ENCODE results near the gene LRP1B.

Gene LRP1B

GRCh38 chr2:141620372-141620771 lies 510.4 kb downstream of the LRP1B start:
- Histone ChIP-seq H3K36me3 (ENCODE audit: insufficient read depth, low read length) (no peaks in the 10 kb centered on the region), H3K27me3 (ENCODE audit: insufficient read depth, low read length) (no peaks in the 10 kb centered on the region), H3K27ac (ENCODE audit: low read depth, low read length) (no peak overlapping the region), H3K4me1 (ENCODE audit: insufficient read depth, low read length) (no peaks in the 10 kb centered on the region), H3K4me3 (ENCODE audit: low read length) (no peak overlapping the region), H3K9me3 (ENCODE audit: insufficient read depth, low read depth, low read length) (no peaks in the 10 kb centered on the region), H3K9ac (ENCODE audit: low read depth, low read length) (no peak overlapping the region)

GRCh38 chr2:141618457-141618856 lies 512.4 kb downstream of the LRP1B start:
- H3K9me3 ChIP-seq (ENCODE audit: insufficient read depth, low read depth, low read length) = no peaks in the 10 kb centered on the region
- WGBS = 95% methylated on average over 2 of the region's 2 CpGs
- no peaks in the 10 kb centered on the region for H3K4me1 ChIP-seq (ENCODE audit: insufficient read depth, low read length)
- H3K36me3 ChIP-seq (ENCODE audit: insufficient read depth, low read length) = no peaks in the 10 kb centered on the region
- H3K4me3 ChIP-seq (ENCODE audit: low read length) = no peak overlapping the region
- H3K27me3 ChIP-seq (ENCODE audit: insufficient read depth, low read length) = no peaks in the 10 kb centered on the region
- H3K27ac ChIP-seq (ENCODE audit: low read depth, low read length) = no peak overlapping the region
- no peak overlapping the region for H3K9ac ChIP-seq (ENCODE audit: low read depth, low read length)

GRCh38 chr2:141611981-141612380 lies 518.8 kb downstream of the LRP1B start:
- Histone ChIP-seq H3K36me3 (ENCODE audit: insufficient read depth, low read length) (no peaks in the 10 kb centered on the region), H3K4me1 (ENCODE audit: insufficient read depth, low read length) (peaks cover 34% of the 10 kb centered on the region), H3K4me3 (ENCODE audit: low read length) (peak overlapping the region; percentile 31), H3K27ac (ENCODE audit: low read depth, low read length) (peak overlapping the region; percentile 84), H3K9ac (ENCODE audit: low read depth, low read length) (no peak overlapping the region), H3K9me3 (ENCODE audit: insufficient read depth, low read depth, low read length) (no peaks in the 10 kb centered on the region), H3K27me3 (ENCODE audit: insufficient read depth, low read length) (no peaks in the 10 kb centered on the region)
- WGBS = 67% methylated on average over 1 of the region's 1 CpG

GRCh38 chr2:141611176-141611571 lies 519.6 kb downstream of the LRP1B start:
- Histone ChIP-seq H3K9me3 (ENCODE audit: insufficient read depth, low read depth, low read length) (no peaks in the 10 kb centered on the region), H3K4me3 (ENCODE audit: low read length) (peak overlapping the region; percentile 31), H3K9ac (ENCODE audit: low read depth, low read length) (peak overlapping the region; percentile 35), H3K27ac (ENCODE audit: low read depth, low read length) (peak overlapping the region; percentile 84), H3K36me3 (ENCODE audit: insufficient read depth, low read length) (no peaks in the 10 kb centered on the region), H3K27me3 (ENCODE audit: insufficient read depth, low read length) (no peaks in the 10 kb centered on the region), H3K4me1 (ENCODE audit: insufficient read depth, low read length) (peaks cover 34% of the 10 kb centered on the region)
- 0% methylated on average over 1 of the region's 1 CpG for WGBS

GRCh38 chr2:141610564-141611175 lies 520.1 kb downstream of the LRP1B start:
- Histone ChIP-seq H3K9ac (ENCODE audit: low read depth, low read length) (peak overlapping the region; percentile 27; the same call in 1 of the 2 replicates), H3K27me3 (ENCODE audit: insufficient read depth, low read length) (no peaks in the 10 kb centered on the region), H3K36me3 (ENCODE audit: insufficient read depth, low read length) (no peaks in the 10 kb centered on the region), H3K4me3 (ENCODE audit: low read length) (peak overlapping the region; percentile 31), H3K9me3 (ENCODE audit: insufficient read depth, low read depth, low read length) (no peaks in the 10 kb centered on the region), H3K4me1 (ENCODE audit: insufficient read depth, low read length) (peaks cover 34% of the 10 kb centered on the region), H3K27ac (ENCODE audit: low read depth, low read length) (peak overlapping the region; percentile 84)
- WGBS = 65% methylated on average over 4 of the region's 6 CpGs

GRCh38 chr2:141605163-141605562 lies 525.7 kb downstream of the LRP1B start:
- Histone ChIP-seq H3K4me1 (ENCODE audit: insufficient read depth, low read length) (peaks cover 11% of the 10 kb centered on the region), H3K27ac (ENCODE audit: low read depth, low read length) (no peak overlapping the region), H3K9ac (ENCODE audit: low read depth, low read length) (no peak overlapping the region), H3K4me3 (ENCODE audit: low read length) (no peak overlapping the region), H3K27me3 (ENCODE audit: insufficient read depth, low read length) (no peaks in the 10 kb centered on the region), H3K9me3 (ENCODE audit: insufficient read depth, low read depth, low read length) (no peaks in the 10 kb centered on the region), H3K36me3 (ENCODE audit: insufficient read depth, low read length) (no peaks in the 10 kb centered on the region)

- Histone ChIP-seq H3K27ac (ENCODE audit: low read depth, low read length) (no peak overlapping the region), H3K4me1 (ENCODE audit: insufficient read depth, low read length) (no peaks in the 10 kb centered on the region; the same call in 1 of the 2 replicates), H3K27me3 (ENCODE audit: insufficient read depth, low read length) (no peaks in the 10 kb centered on the region), H3K4me3 (ENCODE audit: low read length) (no peak overlapping the region), H3K9me3 (ENCODE audit: insufficient read depth, low read depth, low read length) (no peaks in the 10 kb centered on the region), H3K36me3 (ENCODE audit: insufficient read depth, low read length) (no peaks in the 10 kb centered on the region), H3K9ac (ENCODE audit: low read depth, low read length) (no peak overlapping the region)
- WGBS = 85% methylated on average over 8 of the region's 8 CpGs
These were observed 529.2 kb downstream of the LRP1B start for GRCh38 chr2:141601511-141602152.

GRCh38 chr2:141599721-141600120 lies 531.1 kb downstream of the LRP1B start:
- H3K9ac ChIP-seq (ENCODE audit: low read depth, low read length) = no peak overlapping the region
- no peaks in the 10 kb centered on the region for H3K27me3 ChIP-seq (ENCODE audit: insufficient read depth, low read length)
- 97% methylated on average over 2 of the region's 4 CpGs for WGBS
- H3K4me3 ChIP-seq (ENCODE audit: low read length) = no peak overlapping the region
- H3K27ac ChIP-seq (ENCODE audit: low read depth, low read length) = no peak overlapping the region
- H3K9me3 ChIP-seq (ENCODE audit: insufficient read depth, low read depth, low read length) = peaks cover under 1% of the 10 kb centered on the region; the same call in 1 of the 2 replicates
- H3K36me3 ChIP-seq (ENCODE audit: insufficient read depth, low read length) = no peaks in the 10 kb centered on the region
- H3K4me1 ChIP-seq (ENCODE audit: insufficient read depth, low read length) = no peaks in the 10 kb centered on the region; the same call in 1 of the 2 replicates

- Histone ChIP-seq H3K36me3 (ENCODE audit: insufficient read depth, low read length) (no peaks in the 10 kb centered on the region), H3K9me3 (ENCODE audit: insufficient read depth, low read depth, low read length) (peaks cover 8% of the 10 kb centered on the region), H3K27ac (ENCODE audit: low read depth, low read length) (no peak overlapping the region), H3K4me1 (ENCODE audit: insufficient read depth, low read length) (no peaks in the 10 kb centered on the region; the same call in 1 of the 2 replicates), H3K9ac (ENCODE audit: low read depth, low read length) (no peak overlapping the region), H3K27me3 (ENCODE audit: insufficient read depth, low read length) (no peaks in the 10 kb centered on the region), H3K4me3 (ENCODE audit: low read length) (no peak overlapping the region)
- WGBS = no CpG with 5 or more reads among the region's 2 CpGs
These were observed 531.8 kb downstream of the LRP1B start for GRCh38 chr2:141598982-141599381.

GRCh38 chr2:141595316-141595920 lies 535.4 kb downstream of the LRP1B start:
- H3K9ac ChIP-seq (ENCODE audit: low read depth, low read length) = no peak overlapping the region
- no peak overlapping the region for H3K4me3 ChIP-seq (ENCODE audit: low read length)
- no peaks in the 10 kb centered on the region for H3K4me1 ChIP-seq (ENCODE audit: insufficient read depth, low read length)
- no peak overlapping the region for H3K27ac ChIP-seq (ENCODE audit: low read depth, low read length)
- H3K36me3 ChIP-seq (ENCODE audit: insufficient read depth, low read length) = no peaks in the 10 kb centered on the region
- H3K27me3 ChIP-seq (ENCODE audit: insufficient read depth, low read length) = no peaks in the 10 kb centered on the region
- 88% methylated on average over 1 of the region's 3 CpGs for WGBS
- H3K9me3 ChIP-seq (ENCODE audit: insufficient read depth, low read depth, low read length) = peaks cover 23% of the 10 kb centered on the region

- H3K27ac ChIP-seq (ENCODE audit: low read depth, low read length) = no peak overlapping the region
- no peaks in the 10 kb centered on the region for H3K4me1 ChIP-seq (ENCODE audit: insufficient read depth, low read length)
- H3K27me3 ChIP-seq (ENCODE audit: insufficient read depth, low read length) = no peaks in the 10 kb centered on the region
- WGBS = 80% methylated on average over 3 of the region's 3 CpGs
- H3K9ac ChIP-seq (ENCODE audit: low read depth, low read length) = no peak overlapping the region
- peaks cover 23% of the 10 kb centered on the region for H3K9me3 ChIP-seq (ENCODE audit: insufficient read depth, low read depth, low read length)
- H3K4me3 ChIP-seq (ENCODE audit: low read length) = no peak overlapping the region
- H3K36me3 ChIP-seq (ENCODE audit: insufficient read depth, low read length) = no peaks in the 10 kb centered on the region
These were observed 539.0 kb downstream of the LRP1B start for GRCh38 chr2:141591787-141592186.

Data from HUES64 (cell line).